ENCODE results near the gene MMS22L. TPM values are rescaled to one million over a fixed set of nuclear protein-coding genes. Genes with fewer than 3 reads are reported as not detected.
"Not testable (repeated sequence)": the region's sequence is repeated elsewhere in the genome, so short reads cannot be mapped to it uniquely, and the experiment has no call there.

MMS22L gene
- total RNA-seq, 1 experiment from 2014 or later = 17.1 TPM

- H3K27me3 ChIP-seq (ENCODE audit: control insufficient read depth, insufficient read depth, low read length) = no peaks in the 10 kb centered on the region
- no peaks in the 10 kb centered on the region; the same call in 1 of the 2 replicates for H3K36me3 ChIP-seq (replicated peaks; ENCODE audit: control insufficient read depth, insufficient read depth, low read length)
- no peak for DNase-seq
- H3K4me3 ChIP-seq (ENCODE audit: insufficient read depth, low read depth, low read length) = no peak overlapping the region
These were observed 87.9 kb downstream of the MMS22L start for GRCh38 chr6:97195117-97195516.

GRCh38 chr6:97189767-97190166 is 93.2 kb downstream of the MMS22L start:
- no peaks in the 10 kb centered on the region for H3K27me3 ChIP-seq (ENCODE audit: control insufficient read depth, insufficient read depth, low read length)
- H3K4me3 ChIP-seq (ENCODE audit: insufficient read depth, low read depth, low read length) = no peak overlapping the region
- no peaks in the 10 kb centered on the region for H3K36me3 ChIP-seq (replicated peaks; ENCODE audit: control insufficient read depth, insufficient read depth, low read length)
- DNase-seq = no peak

- Histone ChIP-seq H3K27me3 (ENCODE audit: control insufficient read depth, insufficient read depth, low read length) (no peaks in the 10 kb centered on the region), H3K4me3 (ENCODE audit: insufficient read depth, low read depth, low read length) (no peak overlapping the region), H3K36me3 (replicated peaks; ENCODE audit: control insufficient read depth, insufficient read depth, low read length) (no peaks in the 10 kb centered on the region)
- no peak for DNase-seq
These were observed 95.1 kb downstream of the MMS22L start for GRCh38 chr6:97187951-97188350.

- no peak overlapping the region for H3K4me3 ChIP-seq (ENCODE audit: insufficient read depth, low read depth, low read length)
- DNase-seq = peak; percentile 25
- H3K27me3 ChIP-seq (ENCODE audit: control insufficient read depth, insufficient read depth, low read length) = no peaks in the 10 kb centered on the region
- no peaks in the 10 kb centered on the region for H3K36me3 ChIP-seq (replicated peaks; ENCODE audit: control insufficient read depth, insufficient read depth, low read length)
These were observed 96.5 kb downstream of the MMS22L start for GRCh38 chr6:97186416-97186999.

- Histone ChIP-seq H3K27me3 (ENCODE audit: control insufficient read depth, insufficient read depth, low read length) (no peaks in the 10 kb centered on the region), H3K36me3 (replicated peaks; ENCODE audit: control insufficient read depth, insufficient read depth, low read length) (no peaks in the 10 kb centered on the region), H3K4me3 (ENCODE audit: insufficient read depth, low read depth, low read length) (no peak overlapping the region)
- DNase-seq = no peak
These were observed 105.1 kb downstream of the MMS22L start for GRCh38 chr6:97177905-97178304.

GRCh38 chr6:97176468-97176867 is 106.5 kb downstream of the MMS22L start:
- no peak for DNase-seq
- Histone ChIP-seq H3K4me3 (ENCODE audit: insufficient read depth, low read depth, low read length) (no peak overlapping the region), H3K27me3 (ENCODE audit: control insufficient read depth, insufficient read depth, low read length) (no peaks in the 10 kb centered on the region), H3K36me3 (replicated peaks; ENCODE audit: control insufficient read depth, insufficient read depth, low read length) (no peaks in the 10 kb centered on the region)

GRCh38 chr6:97175806-97176205 is 107.2 kb downstream of the MMS22L start:
- DNase-seq = no peak
- Histone ChIP-seq H3K4me3 (ENCODE audit: insufficient read depth, low read depth, low read length) (no peak overlapping the region), H3K36me3 (replicated peaks; ENCODE audit: control insufficient read depth, insufficient read depth, low read length) (no peaks in the 10 kb centered on the region), H3K27me3 (ENCODE audit: control insufficient read depth, insufficient read depth, low read length) (no peaks in the 10 kb centered on the region)

- DNase-seq = no peak
- Histone ChIP-seq H3K4me3 (ENCODE audit: insufficient read depth, low read depth, low read length) (no peak overlapping the region), H3K27me3 (ENCODE audit: control insufficient read depth, insufficient read depth, low read length) (no peaks in the 10 kb centered on the region), H3K36me3 (replicated peaks; ENCODE audit: control insufficient read depth, insufficient read depth, low read length) (no peaks in the 10 kb centered on the region)
These were observed 108.5 kb downstream of the MMS22L start for GRCh38 chr6:97174471-97174870.

GRCh38 chr6:97160280-97160679 is 122.7 kb downstream of the MMS22L start:
- peaks cover 7% of the 10 kb centered on the region for H3K36me3 ChIP-seq (replicated peaks; ENCODE audit: control insufficient read depth, insufficient read depth, low read length)
- no peaks in the 10 kb centered on the region for H3K27me3 ChIP-seq (ENCODE audit: control insufficient read depth, insufficient read depth, low read length)
- no peak overlapping the region for H3K4me3 ChIP-seq (ENCODE audit: insufficient read depth, low read depth, low read length)
- no peak for DNase-seq

- not testable (repeated sequence) for H3K4me3 ChIP-seq (ENCODE audit: insufficient read depth, low read depth, low read length)
These were observed 127.6 kb downstream of the MMS22L start for GRCh38 chr6:97155447-97155846.

GRCh38 chr6:97154015-97154414 is 129.0 kb downstream of the MMS22L start:
- no peak for DNase-seq
- no peaks in the 10 kb centered on the region for H3K27me3 ChIP-seq (ENCODE audit: control insufficient read depth, insufficient read depth, low read length)
- H3K4me3 ChIP-seq (ENCODE audit: insufficient read depth, low read depth, low read length) = no peak overlapping the region
- no peaks in the 10 kb centered on the region for H3K36me3 ChIP-seq (replicated peaks; ENCODE audit: control insufficient read depth, insufficient read depth, low read length)

More at GRCh38 chr6:97155447-97155846, 127.6 kb downstream of the MMS22L start:
- not testable (repeated sequence) for H3K36me3 ChIP-seq (replicated peaks; ENCODE audit: control insufficient read depth, insufficient read depth, low read length); H3K27me3 ChIP-seq (ENCODE audit: control insufficient read depth, insufficient read depth, low read length); DNase-seq

- Histone ChIP-seq H3K36me3 (replicated peaks; ENCODE audit: control insufficient read depth, insufficient read depth, low read length) (peaks cover 1% of the 10 kb centered on the region), H3K27me3 (ENCODE audit: control insufficient read depth, insufficient read depth, low read length) (no peaks in the 10 kb centered on the region), H3K4me3 (ENCODE audit: insufficient read depth, low read depth, low read length) (no peak overlapping the region)
- no peak for DNase-seq
These were observed 131.4 kb downstream of the MMS22L start for GRCh38 chr6:97151601-97152000.

- DNase-seq = no peak
- H3K27me3 ChIP-seq (ENCODE audit: control insufficient read depth, insufficient read depth, low read length) = no peaks in the 10 kb centered on the region
- peaks cover 1% of the 10 kb centered on the region for H3K36me3 ChIP-seq (replicated peaks; ENCODE audit: control insufficient read depth, insufficient read depth, low read length)
- no peak overlapping the region for H3K4me3 ChIP-seq (ENCODE audit: insufficient read depth, low read depth, low read length)
These were observed 132.1 kb downstream of the MMS22L start for GRCh38 chr6:97150932-97151331.

- no peak overlapping the region for H3K4me3 ChIP-seq (ENCODE audit: insufficient read depth, low read depth, low read length)
- no peak for DNase-seq
- H3K36me3 ChIP-seq (replicated peaks; ENCODE audit: control insufficient read depth, insufficient read depth, low read length) = peaks cover 1% of the 10 kb centered on the region
- H3K27me3 ChIP-seq (ENCODE audit: control insufficient read depth, insufficient read depth, low read length) = no peaks in the 10 kb centered on the region
These were observed 135.6 kb downstream of the MMS22L start for GRCh38 chr6:97147421-97147820.

- Histone ChIP-seq H3K36me3 (replicated peaks; ENCODE audit: control insufficient read depth, insufficient read depth, low read length) (peaks cover 1% of the 10 kb centered on the region), H3K4me3 (ENCODE audit: insufficient read depth, low read depth, low read length) (no peak overlapping the region), H3K27me3 (ENCODE audit: control insufficient read depth, insufficient read depth, low read length) (no peaks in the 10 kb centered on the region)
- DNase-seq = no peak
These were observed 137.3 kb downstream of the MMS22L start for GRCh38 chr6:97145691-97146090.

GRCh38 chr6:97141756-97142155 is 141.3 kb downstream of the MMS22L start:
- no peak for DNase-seq
- Histone ChIP-seq H3K4me3 (ENCODE audit: insufficient read depth, low read depth, low read length) (no peak overlapping the region), H3K27me3 (ENCODE audit: control insufficient read depth, insufficient read depth, low read length) (no peaks in the 10 kb centered on the region), H3K36me3 (replicated peaks; ENCODE audit: control insufficient read depth, insufficient read depth, low read length) (no peaks in the 10 kb centered on the region)
